HG03442 (cell line): ENCODE measurements around the gene NWD2.
"Not testable (repeated sequence)": the region's sequence is repeated elsewhere in the genome, so short reads cannot be mapped to it uniquely, and the experiment has no call there.

Experiments used
- ATAC-seq: cut with Tn5 transposase; IDR thresholded peaks from one replicate; pipeline ENCODE4 v1.9.1; 2021; ENCODE audit warnings: mild to moderate bottlenecking, moderate library complexity; ENCODE audit not compliant: unreplicated experiment

The NWD2 gene

GRCh38 chr4:37392521-37393255 is 148.1 kb downstream of the NWD2 start:
- ATAC-seq: peak; percentile 33

- no peak for ATAC-seq
These were observed 148.8 kb downstream of the NWD2 start for GRCh38 chr4:37393321-37393720.

GRCh38 chr4:37393889-37394288 is 149.3 kb downstream of the NWD2 start:
- peak; percentile 35 for ATAC-seq

- no peak for ATAC-seq
These were observed 153.0 kb downstream of the NWD2 start for GRCh38 chr4:37397505-37397904.

GRCh38 chr4:37400241-37400881 is 155.8 kb downstream of the NWD2 start:
- peak; percentile 88 for ATAC-seq

GRCh38 chr4:37407938-37408826 is 163.6 kb downstream of the NWD2 start:
- not testable (repeated sequence) for ATAC-seq

- ATAC-seq: not testable (repeated sequence)
These were observed 169.1 kb downstream of the NWD2 start for GRCh38 chr4:37413612-37414011.

- ATAC-seq: no peak
These were observed 171.4 kb downstream of the NWD2 start for GRCh38 chr4:37415845-37416369.

GRCh38 chr4:37421614-37422013 is 177.1 kb downstream of the NWD2 start:
- no peak for ATAC-seq

GRCh38 chr4:37422102-37422501 is 177.6 kb downstream of the NWD2 start:
- ATAC-seq: no peak

- no peak for ATAC-seq
These were observed 178.1 kb downstream of the NWD2 start for GRCh38 chr4:37422638-37423037.

GRCh38 chr4:37423310-37423709 is 178.8 kb downstream of the NWD2 start:
- no peak for ATAC-seq

GRCh38 chr4:37424753-37425152 is 180.2 kb downstream of the NWD2 start:
- no peak for ATAC-seq

GRCh38 chr4:37425857-37426256 is 181.3 kb downstream of the NWD2 start:
- no peak for ATAC-seq

GRCh38 chr4:37427193-37427592 is 182.7 kb downstream of the NWD2 start:
- ATAC-seq: no peak

GRCh38 chr4:37429906-37430305 is 185.4 kb downstream of the NWD2 start:
- ATAC-seq: no peak

GRCh38 chr4:37430718-37431416 is 186.3 kb downstream of the NWD2 start:
- ATAC-seq: no peak

GRCh38 chr4:37431417-37431743 is 186.8 kb downstream of the NWD2 start:
- no peak for ATAC-seq

- ATAC-seq: no peak
These were observed 189.9 kb downstream of the NWD2 start for GRCh38 chr4:37434469-37434868.

GRCh38 chr4:37436546-37436945 is 192.0 kb downstream of the NWD2 start:
- ATAC-seq: no peak

- no peak for ATAC-seq
These were observed 192.6 kb downstream of the NWD2 start for GRCh38 chr4:37437163-37437562.
